Measurements from ENCODE around the gene SNRNP35. TPM values are rescaled to one million over a fixed set of nuclear protein-coding genes. Genes with fewer than 3 reads are reported as not detected.

Gene SNRNP35
- total and polyA plus RNA-seq, 2 experiments from 2014 or later: 13.6 to 25.7 TPM

DNA sequence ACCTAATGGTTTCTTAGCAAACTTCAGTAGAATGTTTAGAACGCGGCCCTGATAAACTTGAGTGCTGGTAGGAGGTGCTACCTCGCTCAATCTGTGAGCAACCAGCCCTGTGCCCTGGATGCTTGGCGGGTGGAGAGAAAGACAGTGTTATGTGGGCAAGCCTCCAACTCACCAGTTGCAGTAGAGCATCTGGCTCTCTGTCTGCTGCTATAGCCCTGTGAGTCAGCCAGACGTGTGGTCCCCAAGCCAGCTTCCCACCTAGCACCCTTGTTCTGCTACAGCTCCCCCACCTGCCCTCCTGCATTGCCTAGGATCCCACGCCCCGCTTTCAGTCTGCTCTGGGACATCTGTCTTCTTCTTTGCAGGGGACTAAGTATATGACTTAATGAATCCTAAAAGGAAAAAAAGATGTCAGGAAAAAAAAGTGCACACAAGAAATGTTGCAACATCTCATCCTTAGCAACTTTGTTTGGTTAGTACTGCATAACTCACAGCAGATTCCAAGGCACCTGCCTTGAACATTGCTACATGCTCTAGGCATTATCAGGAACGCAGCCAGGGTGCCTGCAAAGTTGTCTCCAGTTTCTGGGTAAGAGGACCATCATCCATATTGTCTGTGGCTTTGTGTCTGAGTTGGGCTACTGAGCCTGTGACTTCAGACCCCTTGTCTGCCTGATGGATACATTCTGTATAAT lies 13.6 kb downstream of the SNRNP35 start:
- peak; percentile 58 for DNase-seq (ENCODE audit: low spot score)
- TF ChIP-seq EZH2 (IDR thresholded peaks at IDR 0.05; ENCODE audit: borderline replicate concordance) (no peak), EZH2phosphoT487 (IDR thresholded peaks at IDR 0.05; ENCODE audit: low read depth, severe bottlenecking, unreplicated experiment) (no peak)
- TF ChIP-seq, protein P1, sequence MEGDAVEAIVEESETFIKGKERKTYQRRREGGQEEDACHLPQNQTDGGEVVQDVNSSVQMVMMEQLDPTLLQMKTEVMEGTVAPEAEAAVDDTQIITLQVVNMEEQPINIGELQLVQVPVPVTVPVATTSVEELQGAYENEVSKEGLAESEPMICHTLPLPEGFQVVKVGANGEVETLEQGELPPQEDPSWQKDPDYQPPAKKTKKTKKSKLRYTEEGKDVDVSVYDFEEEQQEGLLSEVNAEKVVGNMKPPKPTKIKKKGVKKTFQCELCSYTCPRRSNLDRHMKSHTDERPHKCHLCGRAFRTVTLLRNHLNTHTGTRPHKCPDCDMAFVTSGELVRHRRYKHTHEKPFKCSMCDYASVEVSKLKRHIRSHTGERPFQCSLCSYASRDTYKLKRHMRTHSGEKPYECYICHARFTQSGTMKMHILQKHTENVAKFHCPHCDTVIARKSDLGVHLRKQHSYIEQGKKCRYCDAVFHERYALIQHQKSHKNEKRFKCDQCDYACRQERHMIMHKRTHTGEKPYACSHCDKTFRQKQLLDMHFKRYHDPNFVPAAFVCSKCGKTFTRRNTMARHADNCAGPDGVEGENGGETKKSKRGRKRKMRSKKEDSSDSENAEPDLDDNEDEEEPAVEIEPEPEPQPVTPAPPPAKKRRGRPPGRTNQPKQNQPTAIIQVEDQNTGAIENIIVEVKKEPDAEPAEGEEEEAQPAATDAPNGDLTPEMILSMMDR (IDR thresholded peaks at IDR 0.05; ENCODE audit: poor library complexity): no peak
- no peaks in the 10 kb centered on the region for H3K4me1 ChIP-seq (ENCODE audit: insufficient read depth)
- no peaks in the 10 kb centered on the region for H3K27me3 ChIP-seq
- no peak overlapping the region for H3K4me2 ChIP-seq
- H3K79me2 ChIP-seq: peaks cover 9% of the 10 kb centered on the region
- H3K9me2 ChIP-seq (replicated peaks; ENCODE audit: insufficient read depth): no peaks in the 10 kb centered on the region
- H3K4me3 ChIP-seq: no peak overlapping the region
- H3K36me3 ChIP-seq (replicated peaks; ENCODE audit: insufficient read depth, low read depth): no peaks in the 10 kb centered on the region
- no peaks in the 10 kb centered on the region for H3K9me3 ChIP-seq (ENCODE audit: low read depth)
- no peak overlapping the region for H2AFZ ChIP-seq
- WGBS (ENCODE audit: low lambda C conversion rate, missing lambda C conversion rate): 86% methylated on average over 8 of the region's 8 CpGs
- no peak overlapping the region for H3K27ac ChIP-seq
- no peaks in the 10 kb centered on the region for H4K20me1 ChIP-seq (ENCODE audit: insufficient read depth, poor library complexity, severe bottlenecking)

DNA sequence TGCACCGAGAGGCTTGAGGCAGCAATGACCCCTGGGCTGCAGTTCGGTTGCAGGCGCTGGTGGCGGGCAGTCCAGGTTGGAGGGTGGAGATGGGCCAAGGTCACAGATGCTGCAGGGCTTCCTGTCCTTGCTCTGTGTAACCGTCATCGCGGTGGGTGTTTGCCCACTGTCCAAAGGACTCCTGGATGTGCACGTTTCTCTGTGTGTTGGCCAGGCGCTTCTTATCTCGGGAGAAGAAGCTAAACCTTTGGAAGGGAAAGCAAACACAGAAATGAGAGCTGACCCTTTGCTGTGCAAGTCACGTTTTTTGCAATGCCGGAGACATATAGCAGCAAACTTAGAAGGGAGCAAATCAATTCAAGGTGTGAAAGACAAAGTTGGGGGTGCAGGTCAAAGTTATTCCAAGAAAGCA lies 14.5 kb downstream of the SNRNP35 start:
- H3K27ac ChIP-seq: no peak overlapping the region

DNA sequence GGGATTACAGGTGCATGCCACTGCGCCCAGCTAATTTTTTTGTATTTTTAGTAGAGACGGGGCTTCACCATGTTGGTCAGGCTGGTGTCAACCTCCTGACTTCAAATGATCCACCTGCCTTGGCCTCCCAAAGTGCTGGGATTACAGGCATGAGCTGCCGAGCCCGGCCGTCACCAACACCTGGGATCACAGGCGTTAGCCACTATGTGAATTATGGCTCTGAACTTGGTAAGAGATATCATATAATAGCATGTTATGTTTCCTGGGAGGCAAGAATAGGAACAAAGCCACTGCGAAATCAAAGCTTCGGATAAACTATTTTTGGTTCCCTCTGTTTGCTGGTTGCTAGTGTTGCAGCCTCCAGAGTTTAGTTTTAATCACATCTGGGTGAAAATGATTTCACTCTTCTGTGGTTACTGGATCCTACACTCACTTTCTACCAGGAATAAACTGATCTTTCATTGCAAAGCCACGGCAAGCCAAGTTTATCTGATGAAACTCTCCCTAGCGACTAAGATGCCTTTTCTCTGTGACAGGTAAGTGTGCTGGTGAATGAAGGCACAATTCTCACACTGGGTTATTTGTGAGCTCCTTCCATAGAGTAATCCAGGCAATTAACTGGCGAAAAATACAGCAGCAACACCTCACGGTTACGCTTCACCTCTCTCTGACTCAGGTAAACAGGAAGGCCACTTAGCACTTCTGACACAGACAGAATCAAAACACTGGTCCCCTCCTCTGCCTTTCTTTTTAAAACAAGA lies 16.7 kb downstream of the SNRNP35 start:
- Histone ChIP-seq H3K27ac (no peak overlapping the region), H2AFZ (no peak overlapping the region), H3K79me2 (no peaks in the 10 kb centered on the region), H3K36me3 (replicated peaks; ENCODE audit: insufficient read depth, low read depth) (no peaks in the 10 kb centered on the region), H3K9me3 (ENCODE audit: low read depth) (no peaks in the 10 kb centered on the region), H3K4me1 (ENCODE audit: insufficient read depth) (no peaks in the 10 kb centered on the region), H3K4me3 (no peak overlapping the region), H3K9me2 (replicated peaks; ENCODE audit: insufficient read depth) (no peaks in the 10 kb centered on the region), H3K4me2 (no peak overlapping the region), H4K20me1 (ENCODE audit: insufficient read depth, poor library complexity, severe bottlenecking) (no peaks in the 10 kb centered on the region), H3K27me3 (no peaks in the 10 kb centered on the region)
- TF ChIP-seq EZH2phosphoT487 (IDR thresholded peaks at IDR 0.05; ENCODE audit: low read depth, severe bottlenecking, unreplicated experiment): no peak
- DNase-seq (ENCODE audit: low spot score): no peak
- WGBS (ENCODE audit: low lambda C conversion rate, missing lambda C conversion rate): 91% methylated on average over 13 of the region's 13 CpGs

More for the DNA sequence above, 14.5 kb downstream of the SNRNP35 start:
- H3K79me2 ChIP-seq: peaks cover 4% of the 10 kb centered on the region
- no peaks in the 10 kb centered on the region for H3K36me3 ChIP-seq (replicated peaks; ENCODE audit: insufficient read depth, low read depth)
- H3K4me2 ChIP-seq: no peak overlapping the region
- no peak for TF ChIP-seq EZH2phosphoT487 (IDR thresholded peaks at IDR 0.05; ENCODE audit: low read depth, severe bottlenecking, unreplicated experiment)
- no peak overlapping the region for H3K4me3 ChIP-seq
- DNase-seq (ENCODE audit: low spot score): no peak
- no peaks in the 10 kb centered on the region for H3K27me3 ChIP-seq
- H3K9me2 ChIP-seq (replicated peaks; ENCODE audit: insufficient read depth): no peaks in the 10 kb centered on the region
- H3K4me1 ChIP-seq (ENCODE audit: insufficient read depth): no peaks in the 10 kb centered on the region
- H3K9me3 ChIP-seq (ENCODE audit: low read depth): no peaks in the 10 kb centered on the region
- no peak overlapping the region for H2AFZ ChIP-seq
- WGBS (ENCODE audit: low lambda C conversion rate, missing lambda C conversion rate): 85% methylated on average over 12 of the region's 12 CpGs
- no peaks in the 10 kb centered on the region for H4K20me1 ChIP-seq (ENCODE audit: insufficient read depth, poor library complexity, severe bottlenecking)

DNA sequence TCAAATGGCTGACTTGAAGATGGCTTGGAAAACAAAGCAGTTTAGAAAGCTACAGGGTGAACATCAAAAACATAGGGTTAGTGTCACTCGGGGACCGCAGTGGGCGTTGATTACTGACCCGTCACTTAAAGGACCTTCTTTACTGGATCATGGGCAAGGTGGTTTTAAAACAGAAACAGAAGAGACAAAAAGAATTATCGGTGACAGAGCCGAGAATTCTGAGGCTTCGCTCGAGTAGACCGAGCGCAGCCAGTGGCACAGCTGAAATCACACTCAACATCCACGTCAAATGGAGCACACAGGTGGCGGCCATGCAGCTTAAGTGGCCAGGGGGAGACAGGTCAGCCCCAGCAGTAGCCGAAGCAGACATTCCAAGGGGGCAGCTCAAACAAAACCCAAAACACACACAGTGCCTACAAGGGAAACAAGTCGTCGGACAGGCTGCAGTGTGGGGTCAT lies 17.3 kb downstream of the SNRNP35 start:
- 89% methylated on average over 15 of the region's 15 CpGs for WGBS (ENCODE audit: low lambda C conversion rate, missing lambda C conversion rate)
- H4K20me1 ChIP-seq (ENCODE audit: insufficient read depth, poor library complexity, severe bottlenecking): no peaks in the 10 kb centered on the region
- no peak overlapping the region for H3K27ac ChIP-seq
- no peaks in the 10 kb centered on the region for H3K4me1 ChIP-seq (ENCODE audit: insufficient read depth)
- no peaks in the 10 kb centered on the region for H3K9me3 ChIP-seq (ENCODE audit: low read depth)
- no peak overlapping the region for H3K4me3 ChIP-seq
- no peak overlapping the region for H2AFZ ChIP-seq
- H3K79me2 ChIP-seq: no peaks in the 10 kb centered on the region
- no peaks in the 10 kb centered on the region for H3K27me3 ChIP-seq
- TF ChIP-seq EZH2phosphoT487 (IDR thresholded peaks at IDR 0.05; ENCODE audit: low read depth, severe bottlenecking, unreplicated experiment) (no peak), EZH2 (IDR thresholded peaks at IDR 0.05; ENCODE audit: borderline replicate concordance) (no peak)
- TF ChIP-seq, protein P1 (IDR thresholded peaks at IDR 0.05; ENCODE audit: poor library complexity): no peak
- no peak overlapping the region for H3K4me2 ChIP-seq
- no peaks in the 10 kb centered on the region for H3K9me2 ChIP-seq (replicated peaks; ENCODE audit: insufficient read depth)
- no peak for DNase-seq (ENCODE audit: low spot score)
- no peaks in the 10 kb centered on the region for H3K36me3 ChIP-seq (replicated peaks; ENCODE audit: insufficient read depth, low read depth)
